ENCODE measurements around the gene HAUS8. TPM values are rescaled to one million over a fixed set of nuclear protein-coding genes. Genes with fewer than 3 reads are reported as not detected.
"Not testable (repeated sequence)": the region's sequence is repeated elsewhere in the genome, so short reads cannot be mapped to it uniquely, and the experiment has no call there.

The HAUS8 gene
- total RNA-seq, 2 donors from 2014 or later = 10.6 to 29.8 TPM

GRCh38 chr19:17025361-17025760 is 49.9 kb downstream of the HAUS8 start:
- Histone ChIP-seq H3K4me1 (no peaks in the 10 kb centered on the region), H3K4me3 (no peak overlapping the region), H3K9ac (ENCODE audit: low read depth in 2 of 2, low read length in 2 of 2) (no peak overlapping the region), H3K27me3 (peaks cover 20% of the 10 kb centered on the region), H3K27ac (no peak overlapping the region), H3K9me3 (no peaks in the 10 kb centered on the region), H3K36me3 (no peaks in the 10 kb centered on the region)
- TF ChIP-seq CTCF (IDR thresholded peaks at IDR 0.05) = no peak
- DNase-seq = no peak
- intact Hi-C loops (cut with DNase I) = no loop called here

GRCh38 chr19:17024941-17025340 is 50.3 kb downstream of the HAUS8 start:
- H3K27ac ChIP-seq; H3K9me3 ChIP-seq; H3K9ac ChIP-seq (ENCODE audit: low read depth in 2 of 2, low read length in 2 of 2); H3K4me3 ChIP-seq; DNase-seq; H3K36me3 ChIP-seq; H3K4me1 ChIP-seq; intact Hi-C loops (cut with DNase I): not testable (repeated sequence)
- H3K27me3 ChIP-seq = peaks cover 20% of the 10 kb centered on the region

GRCh38 chr19:17023805-17024204 is 51.4 kb downstream of the HAUS8 start:
- H3K9me3 ChIP-seq = no peaks in the 10 kb centered on the region
- no peak for TF ChIP-seq CTCF (IDR thresholded peaks at IDR 0.05)
- intact Hi-C loops (cut with DNase I) = no loop called here
- H3K27ac ChIP-seq = no peak overlapping the region
- no peak for DNase-seq
- H3K9ac ChIP-seq (ENCODE audit: low read depth in 2 of 2, low read length in 2 of 2) = no peak overlapping the region
- H3K4me3 ChIP-seq = no peak overlapping the region
- no peaks in the 10 kb centered on the region for H3K4me1 ChIP-seq
- H3K36me3 ChIP-seq = no peaks in the 10 kb centered on the region
- peaks cover 20% of the 10 kb centered on the region for H3K27me3 ChIP-seq

GRCh38 chr19:17022738-17023137 is 52.5 kb downstream of the HAUS8 start:
- H3K27me3 ChIP-seq = peaks cover 20% of the 10 kb centered on the region
- intact Hi-C loops (cut with DNase I) = no loop called here
- no peak overlapping the region for H3K9ac ChIP-seq (ENCODE audit: low read depth in 2 of 2, low read length in 2 of 2)
- H3K4me1 ChIP-seq = no peaks in the 10 kb centered on the region
- no peak for TF ChIP-seq CTCF (IDR thresholded peaks at IDR 0.05)
- H3K4me3 ChIP-seq = no peak overlapping the region
- no peak overlapping the region for H3K27ac ChIP-seq
- H3K36me3 ChIP-seq = no peaks in the 10 kb centered on the region
- no peaks in the 10 kb centered on the region for H3K9me3 ChIP-seq
- DNase-seq = no peak

- intact Hi-C loops (cut with DNase I) = no loop called here
- Histone ChIP-seq H3K27ac (no peak overlapping the region), H3K27me3 (peaks cover 20% of the 10 kb centered on the region)
Observed at GRCh38 chr19:17021793-17022590, 53.3 kb downstream of the HAUS8 start.

More at GRCh38 chr19:17021793-17022590, 53.3 kb downstream of the HAUS8 start:
- TF ChIP-seq CTCF (IDR thresholded peaks at IDR 0.05) = no peak
- no peaks in the 10 kb centered on the region for H3K9me3 ChIP-seq
- no peak for DNase-seq
- H3K36me3 ChIP-seq = no peaks in the 10 kb centered on the region
- no peak overlapping the region for H3K4me3 ChIP-seq
- no peak overlapping the region for H3K9ac ChIP-seq (ENCODE audit: low read depth in 2 of 2, low read length in 2 of 2)
- no peaks in the 10 kb centered on the region for H3K4me1 ChIP-seq

Measured in colonic mucosa (tissue), 4 donors.